Mononuclear cell (primary cell): ENCODE data around the gene PGF. TPM values are rescaled to one million over a fixed set of nuclear protein-coding genes. Genes with fewer than 3 reads are reported as not detected.

Source experiments
- H3K27me3 ChIP-seq: 2 replicates; pipeline ENCODE4 v1.6.0; 2011; ENCODE audit warnings: low read length, control low read depth; ENCODE audit not compliant: insufficient read depth
- H3K4me1 ChIP-seq: 2 replicates; pipeline ENCODE4 v1.5.1; 2011; ENCODE audit warnings: mild to moderate bottlenecking, low read length, control low read depth; ENCODE audit not compliant: insufficient read depth
- H3K4me3 ChIP-seq: 2 replicates; pipeline ENCODE4 v1.5.1; 2011; ENCODE audit warnings: mild to moderate bottlenecking, low read length, moderate library complexity
- H3K9me3 ChIP-seq: 2 replicates; pipeline ENCODE4 v1.5.1; 2011; ENCODE audit warnings: low read depth, mild to moderate bottlenecking, control low read depth, low read length
- total RNA-seq: library from RNA; depleted of rRNA; stranded (reverse); fragments of >200 nt; gene quantifications from one replicate; pipeline ENCODE4 v1.2.3, GENCODE V29; 2012

The PGF gene
- total RNA-seq, 1 donor = not detected

DNA sequence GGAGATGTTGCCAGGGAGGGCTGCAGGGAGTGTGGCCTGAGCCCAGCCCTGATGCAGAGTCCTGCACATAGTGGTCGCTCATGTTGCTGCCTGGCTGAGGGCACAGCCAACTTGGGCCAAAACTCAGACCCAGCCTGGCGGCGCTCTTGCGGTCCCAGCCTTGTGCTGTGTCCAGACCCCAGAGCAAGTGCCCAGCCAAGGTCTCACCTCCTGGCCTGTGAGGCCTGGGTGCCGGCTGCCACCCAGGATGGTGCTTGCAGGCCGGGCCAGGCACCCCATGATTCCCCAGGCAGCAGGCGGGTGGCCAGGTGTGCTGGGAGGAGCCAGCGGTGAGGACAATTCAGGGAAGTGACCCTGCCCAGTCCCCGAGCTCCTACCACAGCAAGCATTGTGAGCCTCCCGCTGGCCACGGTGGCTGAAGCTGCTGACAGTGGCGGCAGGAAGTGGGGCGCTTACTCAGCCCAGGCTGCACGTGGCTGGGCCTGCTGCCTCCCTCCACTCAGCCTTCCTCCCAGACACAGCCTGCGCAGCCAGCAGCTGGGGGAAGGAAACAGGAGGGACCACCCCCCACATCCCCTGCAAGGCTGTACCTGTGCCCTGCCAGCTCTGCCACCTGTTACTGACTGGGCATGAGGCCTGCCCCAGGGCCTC lies 17.7 kb upstream of the PGF start:
- H3K9me3 ChIP-seq = no peaks in the 10 kb centered on the region
- peaks cover 8% of the 10 kb centered on the region for H3K4me1 ChIP-seq
- H3K27me3 ChIP-seq = no peaks in the 10 kb centered on the region
- no peak overlapping the region for H3K4me3 ChIP-seq

DNA sequence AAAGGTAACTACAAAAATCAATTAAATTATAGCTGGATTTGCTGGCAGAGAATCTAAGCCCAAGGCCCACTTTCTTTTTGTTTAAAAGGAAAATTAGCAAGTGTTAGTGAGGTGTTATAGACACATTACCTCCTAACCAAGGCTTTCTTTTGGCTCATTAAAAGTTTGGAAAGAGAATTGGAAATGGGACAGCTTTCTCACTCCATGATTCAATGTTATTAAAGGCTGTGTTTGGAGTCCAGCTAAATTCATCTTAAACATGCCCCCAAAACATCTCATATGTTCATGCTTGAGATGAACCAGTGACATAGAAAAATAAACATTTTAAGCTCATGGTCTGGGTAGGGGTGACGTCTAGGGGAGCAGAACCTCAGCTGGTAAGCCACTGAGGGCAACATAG lies 13.4 kb upstream of the PGF start:
- Histone ChIP-seq H3K4me1 (peaks cover 7% of the 10 kb centered on the region), H3K27me3 (no peaks in the 10 kb centered on the region), H3K4me3 (no peak overlapping the region), H3K9me3 (no peaks in the 10 kb centered on the region)

DNA sequence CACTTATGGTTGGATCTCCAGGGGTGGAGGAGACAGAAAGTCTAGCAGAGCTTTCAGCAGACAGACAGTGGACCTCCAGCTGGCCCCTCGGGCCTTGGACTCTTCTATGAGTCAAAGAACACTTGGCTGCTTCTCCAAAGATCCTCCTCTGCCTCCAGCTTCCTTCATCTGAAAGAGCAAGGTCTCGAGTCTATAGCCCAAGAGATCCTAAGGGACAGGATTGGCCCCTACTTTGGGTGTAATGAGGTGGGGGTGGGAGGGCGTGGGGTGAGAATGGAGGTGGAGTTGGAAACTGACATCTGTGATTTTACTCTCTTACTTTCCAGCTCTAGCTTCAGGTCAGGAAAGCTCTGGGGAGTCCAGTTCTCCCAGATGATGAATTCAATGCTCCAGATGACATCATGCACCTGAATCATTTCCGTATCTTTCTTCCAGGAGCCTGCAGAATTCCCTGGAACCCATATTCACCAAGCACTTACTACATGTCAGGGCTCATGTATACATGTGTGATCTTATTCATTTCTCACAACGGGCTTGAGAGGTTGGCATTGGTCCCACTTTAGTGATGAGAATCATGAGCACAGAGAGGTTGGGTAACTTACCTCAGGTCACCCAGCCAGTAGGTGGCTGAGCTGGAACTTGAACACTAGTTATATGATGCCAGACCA lies 10.2 kb upstream of the PGF start:
- Histone ChIP-seq H3K9me3 (no peaks in the 10 kb centered on the region), H3K4me3 (no peak overlapping the region), H3K27me3 (no peaks in the 10 kb centered on the region), H3K4me1 (peaks cover 20% of the 10 kb centered on the region)

DNA sequence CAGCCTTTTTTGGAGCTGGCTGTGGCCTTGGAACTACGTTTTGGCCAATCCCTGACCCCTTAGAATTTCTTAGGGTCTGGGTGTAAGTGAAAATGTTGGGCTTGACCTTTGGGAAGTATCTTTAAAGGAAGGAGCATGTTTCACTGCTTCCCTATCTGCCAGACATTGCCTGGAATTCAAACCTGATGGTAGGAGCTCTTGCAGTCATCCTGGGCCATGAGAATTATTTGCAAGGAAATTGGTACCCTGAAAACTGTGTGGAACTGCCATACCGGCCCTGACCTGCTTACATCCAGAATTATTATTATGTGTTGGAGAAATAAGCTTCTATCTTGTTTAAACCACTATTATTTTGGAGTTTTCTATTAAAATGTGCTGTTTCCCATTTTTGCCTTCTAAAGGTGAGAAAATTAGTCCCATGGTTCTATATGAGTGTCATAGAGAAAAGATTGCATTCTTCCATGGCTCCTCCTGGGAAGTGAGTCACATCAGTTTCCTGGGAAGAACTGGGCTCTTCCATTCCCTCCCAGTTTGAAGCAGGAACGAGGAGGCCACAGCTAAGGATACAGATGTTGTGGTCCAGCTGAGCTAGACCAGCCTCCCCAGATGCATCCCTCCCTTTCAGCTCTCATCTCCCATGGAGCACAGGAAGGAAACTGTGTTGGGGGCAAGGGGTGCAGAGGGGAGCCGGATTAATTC lies 9.5 kb upstream of the PGF start:
- peaks cover 20% of the 10 kb centered on the region for H3K4me1 ChIP-seq
- no peaks in the 10 kb centered on the region for H3K27me3 ChIP-seq
- no peak overlapping the region for H3K4me3 ChIP-seq
- H3K9me3 ChIP-seq = no peaks in the 10 kb centered on the region

DNA sequence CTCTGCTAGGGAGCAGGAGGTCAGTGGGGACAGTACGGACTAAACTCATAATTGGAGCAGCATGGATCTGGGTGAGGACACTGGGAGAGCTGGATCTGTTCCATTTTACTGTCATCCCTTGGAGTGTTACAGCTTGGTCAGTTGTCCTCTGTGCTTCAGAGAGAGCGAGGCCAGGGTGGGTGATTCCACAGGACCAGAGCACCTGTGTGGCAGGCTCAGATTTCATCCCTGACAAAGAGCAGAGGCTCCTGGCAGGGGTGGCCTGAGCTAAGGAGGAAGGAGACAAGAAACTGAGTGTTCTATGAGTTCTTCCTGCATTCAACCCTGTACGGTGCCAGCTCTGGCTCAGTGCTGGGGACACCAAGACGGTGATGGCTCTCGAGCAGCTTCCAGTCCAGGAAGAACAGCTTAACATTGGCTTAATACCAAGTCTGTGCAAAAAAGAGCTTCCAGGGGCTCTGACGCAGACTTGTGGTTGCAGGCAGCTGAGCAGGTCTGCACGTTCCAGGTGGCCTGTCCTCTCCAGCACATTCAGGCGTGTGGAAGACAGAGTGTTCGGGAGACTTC lies 8.4 kb upstream of the PGF start:
- H3K9me3 ChIP-seq = no peaks in the 10 kb centered on the region
- peaks cover 20% of the 10 kb centered on the region for H3K4me1 ChIP-seq
- H3K4me3 ChIP-seq = no peak overlapping the region
- H3K27me3 ChIP-seq = no peaks in the 10 kb centered on the region

DNA sequence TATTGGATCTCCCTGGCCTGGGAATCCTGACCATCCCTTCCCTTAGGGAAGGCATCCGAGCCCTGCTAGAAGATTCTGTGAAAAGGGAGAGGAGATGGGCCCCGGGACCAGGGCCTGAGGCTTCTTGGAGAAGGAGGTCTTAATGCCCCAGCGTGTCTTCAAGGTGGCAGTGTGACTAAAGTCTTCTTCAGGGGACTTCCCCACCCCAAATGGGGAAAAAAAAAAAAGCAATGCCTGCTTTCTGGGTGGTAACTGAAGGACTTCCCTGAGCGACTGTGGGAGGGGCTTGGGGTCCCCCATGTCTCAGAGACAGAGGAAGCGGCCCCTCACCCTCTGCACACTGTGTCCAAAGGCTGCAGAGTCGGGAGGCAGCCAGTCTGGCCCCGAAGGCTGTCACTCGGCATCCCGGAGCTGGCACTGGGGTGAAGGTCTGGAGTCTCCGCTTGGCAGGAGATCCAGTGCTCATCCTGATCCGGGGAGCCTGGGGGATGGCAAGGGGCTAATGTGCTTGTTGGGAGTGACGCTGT lies 7.8 kb upstream of the PGF start:
- Histone ChIP-seq H3K4me1 (peaks cover 20% of the 10 kb centered on the region), H3K9me3 (no peaks in the 10 kb centered on the region), H3K4me3 (no peak overlapping the region), H3K27me3 (no peaks in the 10 kb centered on the region)

DNA sequence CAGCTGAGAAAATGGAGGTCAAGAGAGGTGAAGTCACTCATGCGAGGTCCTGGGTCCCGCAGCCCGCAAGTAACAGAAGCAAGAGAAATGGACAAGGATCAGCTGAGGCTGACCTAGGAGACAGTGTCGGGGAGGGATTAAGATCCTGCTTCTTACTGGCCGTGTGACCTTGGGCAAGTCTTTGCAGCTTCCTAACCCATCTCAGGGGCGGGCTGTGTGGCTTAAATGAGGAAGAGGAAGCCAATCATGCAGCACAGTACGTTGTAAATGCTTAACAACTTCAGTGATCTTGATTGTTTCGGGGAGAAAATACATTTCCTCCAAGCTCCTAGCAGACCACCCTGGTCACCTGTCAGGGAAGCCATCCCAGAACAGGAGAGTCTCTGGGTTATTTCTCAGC lies 7.1 kb upstream of the PGF start:
- H3K27me3 ChIP-seq = no peaks in the 10 kb centered on the region
- peaks cover 20% of the 10 kb centered on the region for H3K4me1 ChIP-seq
- no peak overlapping the region for H3K4me3 ChIP-seq
- H3K9me3 ChIP-seq = no peaks in the 10 kb centered on the region

DNA sequence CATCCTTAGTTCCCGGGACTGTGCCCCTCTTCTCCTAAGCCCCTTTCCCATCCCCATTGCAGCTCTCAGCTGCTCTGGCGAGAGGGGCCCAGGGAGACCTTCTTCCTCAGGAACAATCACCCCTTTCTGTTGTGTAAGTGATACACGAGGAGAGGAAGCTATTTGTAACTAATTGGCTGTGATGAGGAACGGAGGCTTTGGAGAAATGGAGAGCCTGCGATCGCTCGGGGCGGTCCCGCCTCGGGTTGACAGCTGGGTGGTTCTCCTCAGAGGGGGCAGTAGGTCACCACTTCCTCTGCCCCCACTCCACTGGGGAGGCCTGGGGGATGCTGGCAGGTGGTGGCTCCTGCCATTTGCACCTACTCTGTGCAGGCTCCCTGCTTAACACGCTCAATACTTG lies 6.6 kb upstream of the PGF start:
- peaks cover 20% of the 10 kb centered on the region for H3K4me1 ChIP-seq
- no peaks in the 10 kb centered on the region for H3K9me3 ChIP-seq
- no peak overlapping the region for H3K4me3 ChIP-seq
- no peaks in the 10 kb centered on the region for H3K27me3 ChIP-seq

DNA sequence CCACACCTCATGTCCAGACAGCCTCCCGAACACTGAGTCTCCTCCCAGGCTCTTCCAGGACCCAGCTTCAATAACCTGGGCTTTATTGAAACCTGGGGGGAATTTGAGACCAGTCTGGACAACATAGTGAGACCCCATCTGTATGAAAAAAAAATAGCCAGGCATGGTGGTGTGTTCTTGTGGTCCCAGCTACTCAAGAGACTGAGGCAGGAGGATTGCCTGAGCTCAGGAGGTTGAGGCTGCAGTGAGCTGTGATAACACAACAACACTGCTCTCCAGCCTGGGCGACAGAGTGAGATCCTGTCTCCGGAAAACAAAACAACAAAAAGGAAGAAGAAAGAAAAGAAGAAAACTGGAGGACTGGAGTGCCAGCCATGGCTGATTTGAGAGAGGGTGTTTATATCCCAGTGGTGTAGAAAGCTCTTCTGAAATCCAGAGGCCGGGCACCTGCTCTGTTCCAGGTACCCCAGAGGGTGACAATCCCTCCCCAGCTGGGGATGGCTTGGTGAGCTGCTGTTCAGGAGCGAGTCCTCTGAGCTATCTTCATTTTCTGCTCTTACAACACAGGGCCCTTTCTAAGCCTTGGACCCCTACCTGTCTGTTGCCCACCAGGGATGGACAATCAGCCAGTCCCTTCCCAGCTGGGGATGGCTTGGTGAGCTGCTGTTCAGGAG lies 6.0 kb upstream of the PGF start:
- no peaks in the 10 kb centered on the region for H3K27me3 ChIP-seq
- H3K9me3 ChIP-seq = no peaks in the 10 kb centered on the region
- no peak overlapping the region for H3K4me3 ChIP-seq
- H3K4me1 ChIP-seq = peaks cover 20% of the 10 kb centered on the region

DNA sequence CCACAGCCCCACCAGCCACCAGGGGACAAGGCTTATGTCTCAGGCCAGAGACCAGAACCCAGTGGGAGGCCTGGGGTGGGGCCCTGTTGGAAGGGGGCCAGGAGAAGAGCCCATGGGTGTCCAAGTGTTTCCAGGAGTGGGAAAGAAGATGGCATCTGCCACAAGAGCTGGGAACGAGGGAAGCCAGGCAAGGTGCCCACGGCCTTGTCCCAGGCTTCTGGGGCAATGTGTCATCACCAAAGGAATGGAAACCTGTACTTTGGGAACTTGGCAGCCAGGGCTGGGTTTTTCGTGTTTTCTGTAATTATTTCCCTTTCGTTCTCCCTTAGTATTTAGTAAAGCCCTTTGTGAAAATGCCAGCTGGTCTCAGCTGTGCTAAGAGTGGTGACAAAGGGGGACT lies 5.3 kb upstream of the PGF start:
- H3K4me3 ChIP-seq = no peak overlapping the region

DNA sequence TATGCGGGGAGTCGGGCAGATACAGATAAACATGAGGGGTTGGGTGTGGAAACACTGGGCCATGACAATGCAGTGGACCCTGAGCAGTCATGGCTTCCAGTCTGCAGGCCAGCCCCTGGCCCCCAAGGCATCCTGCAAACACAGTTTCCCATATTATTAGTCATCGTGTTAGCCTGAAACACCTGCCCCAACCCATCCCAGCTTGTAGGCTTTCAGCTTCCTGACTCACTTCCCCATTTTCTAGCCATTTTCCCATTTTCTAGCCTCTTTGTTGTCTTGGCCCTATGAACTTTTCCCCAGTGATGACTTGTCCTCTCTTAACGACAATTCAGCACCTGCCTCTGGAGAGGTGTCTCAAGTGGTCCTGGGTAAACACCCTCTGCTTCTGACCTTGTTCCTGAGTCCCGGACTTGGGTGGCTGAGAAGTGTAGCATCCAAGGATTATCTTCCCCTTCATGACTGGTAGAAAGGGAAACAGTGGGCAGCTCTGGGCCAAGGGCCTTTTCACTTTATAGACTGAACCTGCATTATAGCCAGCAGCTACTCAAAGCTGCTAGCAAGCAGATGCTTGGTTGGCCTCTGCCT lies 4.3 kb upstream of the PGF start:
- H3K27me3 ChIP-seq = peaks cover under 1% of the 10 kb centered on the region
- H3K4me3 ChIP-seq = no peak overlapping the region
- H3K4me1 ChIP-seq = peaks cover 28% of the 10 kb centered on the region
- H3K9me3 ChIP-seq = no peaks in the 10 kb centered on the region

More for the DNA sequence above, 5.3 kb upstream of the PGF start:
- Histone ChIP-seq H3K9me3 (no peaks in the 10 kb centered on the region), H3K27me3 (no peaks in the 10 kb centered on the region), H3K4me1 (peaks cover 20% of the 10 kb centered on the region)

DNA sequence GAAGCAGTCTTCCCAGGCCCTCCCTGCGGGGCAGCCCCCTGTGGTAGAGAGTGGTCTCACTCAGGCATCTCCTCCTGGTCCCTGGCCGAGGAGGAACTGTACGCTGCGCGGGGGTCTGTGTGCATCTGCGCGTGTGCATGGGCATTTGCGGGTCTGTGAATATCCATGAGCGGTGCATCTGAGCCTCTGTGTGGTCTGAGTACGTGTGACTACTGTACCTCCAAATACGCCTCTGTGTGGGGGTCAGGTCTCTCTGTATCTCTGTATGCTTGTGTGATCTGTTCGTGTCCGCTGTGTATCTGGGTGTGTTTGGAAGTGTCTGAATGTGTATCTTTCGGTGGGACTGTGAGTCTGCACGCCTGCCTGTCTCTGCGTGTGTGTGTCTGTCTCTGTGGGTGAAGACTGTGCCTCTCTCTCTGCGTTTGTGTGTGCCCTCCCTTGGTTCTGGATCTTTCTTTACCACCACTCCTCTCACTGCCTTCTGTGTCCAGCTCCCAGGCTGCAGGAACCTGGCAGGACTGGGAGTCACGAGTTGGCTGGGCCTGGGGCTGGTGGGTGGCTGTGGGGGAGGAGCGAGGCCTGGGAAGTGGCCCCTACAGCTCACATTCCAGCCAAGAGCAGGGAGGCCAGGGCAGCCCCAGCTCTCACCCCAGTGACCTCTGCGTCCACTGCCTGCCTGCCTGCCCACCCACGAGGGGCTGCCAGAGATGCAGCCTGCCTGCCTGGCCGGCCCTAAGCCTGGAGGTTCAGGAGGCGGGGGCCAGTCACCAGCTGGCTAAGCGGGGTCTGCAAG lies 1.1 kb upstream of the PGF start:
- no peak overlapping the region for H3K4me3 ChIP-seq
- no peaks in the 10 kb centered on the region for H3K9me3 ChIP-seq
- H3K4me1 ChIP-seq = peaks cover 8% of the 10 kb centered on the region
- H3K27me3 ChIP-seq = peaks cover 4% of the 10 kb centered on the region

DNA sequence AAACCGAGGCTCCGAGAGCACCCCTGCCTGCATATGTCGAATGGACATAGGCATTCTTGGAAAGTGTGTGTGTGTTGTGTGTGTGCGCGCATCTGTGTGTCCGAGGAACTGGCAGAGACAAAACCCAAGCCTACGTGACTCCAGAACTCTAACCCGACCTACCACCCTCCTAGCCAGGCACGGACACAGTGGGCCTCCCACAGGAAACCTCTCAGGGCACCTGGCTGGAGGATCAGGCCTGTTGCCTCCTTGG lies 556 bp upstream of the PGF start:
- peaks cover 4% of the 10 kb centered on the region for H3K27me3 ChIP-seq
- no peak overlapping the region for H3K4me3 ChIP-seq
- peaks cover 8% of the 10 kb centered on the region for H3K4me1 ChIP-seq
- H3K9me3 ChIP-seq = no peaks in the 10 kb centered on the region

DNA sequence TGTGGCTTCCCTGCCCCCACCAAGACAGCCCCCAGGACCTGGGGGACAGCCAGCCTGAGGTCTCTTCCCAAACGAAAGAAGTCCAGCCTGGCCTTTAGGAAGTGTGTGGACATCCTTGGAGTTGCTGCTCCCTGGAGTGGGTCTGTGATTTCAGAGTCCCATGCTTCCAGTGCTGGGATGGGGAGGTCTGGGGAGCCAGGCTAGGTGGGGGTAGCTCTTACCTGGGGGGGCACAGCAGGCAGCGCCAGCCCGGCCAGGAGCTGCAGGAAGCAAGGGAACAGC lies 509 bp downstream of the PGF start:
- Histone ChIP-seq H3K27me3 (peaks cover 4% of the 10 kb centered on the region), H3K9me3 (no peaks in the 10 kb centered on the region), H3K4me3 (no peak overlapping the region), H3K4me1 (peaks cover 8% of the 10 kb centered on the region)
